NCI-H526 treated with DMSO at 0.1 percent for 48 hours (cell line): Measurements from ENCODE around the gene PDE4D.
"Not testable (repeated sequence)": the region's sequence is repeated elsewhere in the genome, so short reads cannot be mapped to it uniquely, and the experiment has no call there.

Source experiments
- DNase-seq: peaks from one replicate; lab custom pipeline; 2025; lab: John Stamatoyannopoulos, UW

Gene PDE4D

GRCh38 chr5:58967597-58968281, 925.8 kb downstream of the PDE4D start:
- DNase-seq, result no peak

GRCh38 chr5:58965677-58966414, 927.7 kb downstream of the PDE4D start:
- no peak for DNase-seq

- DNase-seq, result no peak
Observed at GRCh38 chr5:58963821-58964220, 929.7 kb downstream of the PDE4D start.

GRCh38 chr5:58963361-58963760, 930.2 kb downstream of the PDE4D start:
- DNase-seq, result no peak

- DNase-seq, result no peak
Observed at GRCh38 chr5:58961631-58962280, 931.8 kb downstream of the PDE4D start.

GRCh38 chr5:58958701-58959100, 934.8 kb downstream of the PDE4D start:
- no peak for DNase-seq

GRCh38 chr5:58953218-58953617, 940.3 kb downstream of the PDE4D start:
- DNase-seq, result not testable (repeated sequence)

GRCh38 chr5:58950224-58950623, 943.3 kb downstream of the PDE4D start:
- no peak for DNase-seq

- no peak for DNase-seq
Observed at GRCh38 chr5:58946230-58946629, 947.3 kb downstream of the PDE4D start.

- no peak for DNase-seq
Observed at GRCh38 chr5:58944221-58944620, 949.3 kb downstream of the PDE4D start.

- DNase-seq, result no peak
Observed at GRCh38 chr5:58940446-58940845, 953.1 kb downstream of the PDE4D start.

GRCh38 chr5:58939664-58940063, 953.9 kb downstream of the PDE4D start:
- DNase-seq, result no peak

- DNase-seq, result no peak
Observed at GRCh38 chr5:58938563-58939424, 954.7 kb downstream of the PDE4D start.

GRCh38 chr5:58937031-58937681, 956.4 kb downstream of the PDE4D start:
- DNase-seq, result no peak

GRCh38 chr5:58934629-58935097, 958.9 kb downstream of the PDE4D start:
- no peak for DNase-seq

- DNase-seq, result no peak
Observed at GRCh38 chr5:58933891-58934628, 959.5 kb downstream of the PDE4D start.

GRCh38 chr5:58932057-58932612, 961.4 kb downstream of the PDE4D start:
- DNase-seq, result no peak

- no peak for DNase-seq
Observed at GRCh38 chr5:58930520-58930919, 963.0 kb downstream of the PDE4D start.

GRCh38 chr5:58929726-58930125, 963.8 kb downstream of the PDE4D start:
- no peak for DNase-seq

GRCh38 chr5:58927938-58928337, 965.6 kb downstream of the PDE4D start:
- no peak for DNase-seq
